H1 (cell line): ENCODE results near the gene ADA. TPM values are rescaled to one million over a fixed set of nuclear protein-coding genes. Genes with fewer than 3 reads are reported as not detected.

ENCODE experiments used
- BCL11A ChIP-seq, 2 experiments: IDR thresholded peaks; one replicate each; pipeline ENCODE4 v1.6.1; 2011; ENCODE audit warnings: low read depth in 2 of 2, low read length in 2 of 2, mild to moderate bottlenecking in 2 of 2
- BRCA1 ChIP-seq: IDR thresholded peaks from 2 replicates; pipeline ENCODE4 v1.6.1; 2012; ENCODE audit warnings: low read depth, low read length, improper control_type of control experiment
- CHD1 ChIP-seq: IDR thresholded peaks from 2 replicates; pipeline ENCODE4 v1.6.1; 2012; ENCODE audit warnings: low read depth, low read length, improper control_type of control experiment
- JUN ChIP-seq: IDR thresholded peaks from 2 replicates; pipeline ENCODE4 v1.6.1; 2011; ENCODE audit warnings: low read depth, mild to moderate bottlenecking, improper control_type of control experiment, low read length
- NANOG ChIP-seq: IDR thresholded peaks from 2 replicates; pipeline ENCODE4 v1.6.1; 2011; ENCODE audit warnings: low read length, low read depth, mild to moderate bottlenecking, inconsistent platforms; ENCODE audit not compliant: insufficient read depth, poor library complexity, severe bottlenecking
- POU5F1 ChIP-seq: IDR thresholded peaks from 2 replicates; pipeline ENCODE4 v1.6.1; 2011; ENCODE audit warnings: low read depth, mild to moderate bottlenecking, low read length, moderate library complexity
- polyA plus RNA-seq, 7 experiments: library from polyadenylated mRNA; depleted of rRNA in 3 of 7; stranded (reverse) in 5 of 7; unstranded in 2 of 7; fragments of >200 nt in 5 of 7; fragments of 200-250 nt in 2 of 7; gene quantifications; 1 replicate in 5 of 7; 2 replicates in 1 of 7; 4 replicates in 1 of 7; pipeline versions ENCODE4 v1.2.1 to v1.2.3, GENCODE V29; 2011 to 2013; ENCODE audit warnings: missing spikeins in 2 of 7, mixed read lengths in 2 of 7
- total RNA-seq: library from RNA; stranded (reverse); fragmentation: NEBNext Ultra II Directional; extraction: Animal tissue kit (Norgen Biotek cat#: 25700); gene quantifications from 2 replicates; pipeline ENCODE4 v1.2.1, GENCODE V29; 2021
- TF ChIP-seq, protein P1 (sequence below): fragments of 300-600 bp; sonication (generic); IDR thresholded peaks from 2 replicates; pipeline ENCODE4 v1.7.1; 2012; ENCODE audit warnings: low read length, moderate library complexity, mild to moderate bottlenecking, inconsistent platforms; ENCODE audit not compliant: insufficient replicate concordance

The ADA gene
- total and polyA plus RNA-seq, 2 of the 8 experiments (the other 6 are each of a cell fraction or from before 2014, with no cell fraction given): 19.9 to 32.8 TPM

DNA sequence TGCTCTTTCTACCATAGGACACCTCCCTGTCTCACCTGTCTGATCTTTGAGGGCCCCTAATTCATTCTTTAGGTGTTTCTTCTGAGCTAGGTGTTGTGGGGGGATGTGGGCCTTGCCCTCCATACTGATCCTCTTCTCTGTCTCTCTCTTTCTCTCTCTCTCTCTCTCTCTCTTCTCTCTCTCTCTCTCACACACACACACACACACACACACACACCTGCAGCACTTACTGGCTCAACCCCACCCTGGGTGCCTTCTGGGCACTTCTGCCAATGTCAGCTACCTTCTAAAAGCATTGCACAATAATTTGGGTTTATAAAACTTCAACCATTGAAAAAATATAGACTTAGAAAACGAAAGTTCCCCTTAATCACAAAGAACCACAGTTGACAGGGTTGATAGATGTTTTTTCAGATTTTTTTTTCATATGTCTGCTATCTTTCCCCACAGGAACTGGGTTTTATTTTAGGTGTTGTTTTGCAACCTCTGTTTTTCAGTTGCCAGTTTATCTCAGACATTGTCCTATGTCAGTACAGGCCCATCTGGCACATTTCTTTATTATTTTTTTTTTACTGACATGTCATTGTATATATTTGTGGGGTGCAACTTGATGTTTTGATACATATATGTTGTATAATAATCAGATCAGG, 41.1 kb downstream of the ADA start (continued):
- TF ChIP-seq, protein P1, sequence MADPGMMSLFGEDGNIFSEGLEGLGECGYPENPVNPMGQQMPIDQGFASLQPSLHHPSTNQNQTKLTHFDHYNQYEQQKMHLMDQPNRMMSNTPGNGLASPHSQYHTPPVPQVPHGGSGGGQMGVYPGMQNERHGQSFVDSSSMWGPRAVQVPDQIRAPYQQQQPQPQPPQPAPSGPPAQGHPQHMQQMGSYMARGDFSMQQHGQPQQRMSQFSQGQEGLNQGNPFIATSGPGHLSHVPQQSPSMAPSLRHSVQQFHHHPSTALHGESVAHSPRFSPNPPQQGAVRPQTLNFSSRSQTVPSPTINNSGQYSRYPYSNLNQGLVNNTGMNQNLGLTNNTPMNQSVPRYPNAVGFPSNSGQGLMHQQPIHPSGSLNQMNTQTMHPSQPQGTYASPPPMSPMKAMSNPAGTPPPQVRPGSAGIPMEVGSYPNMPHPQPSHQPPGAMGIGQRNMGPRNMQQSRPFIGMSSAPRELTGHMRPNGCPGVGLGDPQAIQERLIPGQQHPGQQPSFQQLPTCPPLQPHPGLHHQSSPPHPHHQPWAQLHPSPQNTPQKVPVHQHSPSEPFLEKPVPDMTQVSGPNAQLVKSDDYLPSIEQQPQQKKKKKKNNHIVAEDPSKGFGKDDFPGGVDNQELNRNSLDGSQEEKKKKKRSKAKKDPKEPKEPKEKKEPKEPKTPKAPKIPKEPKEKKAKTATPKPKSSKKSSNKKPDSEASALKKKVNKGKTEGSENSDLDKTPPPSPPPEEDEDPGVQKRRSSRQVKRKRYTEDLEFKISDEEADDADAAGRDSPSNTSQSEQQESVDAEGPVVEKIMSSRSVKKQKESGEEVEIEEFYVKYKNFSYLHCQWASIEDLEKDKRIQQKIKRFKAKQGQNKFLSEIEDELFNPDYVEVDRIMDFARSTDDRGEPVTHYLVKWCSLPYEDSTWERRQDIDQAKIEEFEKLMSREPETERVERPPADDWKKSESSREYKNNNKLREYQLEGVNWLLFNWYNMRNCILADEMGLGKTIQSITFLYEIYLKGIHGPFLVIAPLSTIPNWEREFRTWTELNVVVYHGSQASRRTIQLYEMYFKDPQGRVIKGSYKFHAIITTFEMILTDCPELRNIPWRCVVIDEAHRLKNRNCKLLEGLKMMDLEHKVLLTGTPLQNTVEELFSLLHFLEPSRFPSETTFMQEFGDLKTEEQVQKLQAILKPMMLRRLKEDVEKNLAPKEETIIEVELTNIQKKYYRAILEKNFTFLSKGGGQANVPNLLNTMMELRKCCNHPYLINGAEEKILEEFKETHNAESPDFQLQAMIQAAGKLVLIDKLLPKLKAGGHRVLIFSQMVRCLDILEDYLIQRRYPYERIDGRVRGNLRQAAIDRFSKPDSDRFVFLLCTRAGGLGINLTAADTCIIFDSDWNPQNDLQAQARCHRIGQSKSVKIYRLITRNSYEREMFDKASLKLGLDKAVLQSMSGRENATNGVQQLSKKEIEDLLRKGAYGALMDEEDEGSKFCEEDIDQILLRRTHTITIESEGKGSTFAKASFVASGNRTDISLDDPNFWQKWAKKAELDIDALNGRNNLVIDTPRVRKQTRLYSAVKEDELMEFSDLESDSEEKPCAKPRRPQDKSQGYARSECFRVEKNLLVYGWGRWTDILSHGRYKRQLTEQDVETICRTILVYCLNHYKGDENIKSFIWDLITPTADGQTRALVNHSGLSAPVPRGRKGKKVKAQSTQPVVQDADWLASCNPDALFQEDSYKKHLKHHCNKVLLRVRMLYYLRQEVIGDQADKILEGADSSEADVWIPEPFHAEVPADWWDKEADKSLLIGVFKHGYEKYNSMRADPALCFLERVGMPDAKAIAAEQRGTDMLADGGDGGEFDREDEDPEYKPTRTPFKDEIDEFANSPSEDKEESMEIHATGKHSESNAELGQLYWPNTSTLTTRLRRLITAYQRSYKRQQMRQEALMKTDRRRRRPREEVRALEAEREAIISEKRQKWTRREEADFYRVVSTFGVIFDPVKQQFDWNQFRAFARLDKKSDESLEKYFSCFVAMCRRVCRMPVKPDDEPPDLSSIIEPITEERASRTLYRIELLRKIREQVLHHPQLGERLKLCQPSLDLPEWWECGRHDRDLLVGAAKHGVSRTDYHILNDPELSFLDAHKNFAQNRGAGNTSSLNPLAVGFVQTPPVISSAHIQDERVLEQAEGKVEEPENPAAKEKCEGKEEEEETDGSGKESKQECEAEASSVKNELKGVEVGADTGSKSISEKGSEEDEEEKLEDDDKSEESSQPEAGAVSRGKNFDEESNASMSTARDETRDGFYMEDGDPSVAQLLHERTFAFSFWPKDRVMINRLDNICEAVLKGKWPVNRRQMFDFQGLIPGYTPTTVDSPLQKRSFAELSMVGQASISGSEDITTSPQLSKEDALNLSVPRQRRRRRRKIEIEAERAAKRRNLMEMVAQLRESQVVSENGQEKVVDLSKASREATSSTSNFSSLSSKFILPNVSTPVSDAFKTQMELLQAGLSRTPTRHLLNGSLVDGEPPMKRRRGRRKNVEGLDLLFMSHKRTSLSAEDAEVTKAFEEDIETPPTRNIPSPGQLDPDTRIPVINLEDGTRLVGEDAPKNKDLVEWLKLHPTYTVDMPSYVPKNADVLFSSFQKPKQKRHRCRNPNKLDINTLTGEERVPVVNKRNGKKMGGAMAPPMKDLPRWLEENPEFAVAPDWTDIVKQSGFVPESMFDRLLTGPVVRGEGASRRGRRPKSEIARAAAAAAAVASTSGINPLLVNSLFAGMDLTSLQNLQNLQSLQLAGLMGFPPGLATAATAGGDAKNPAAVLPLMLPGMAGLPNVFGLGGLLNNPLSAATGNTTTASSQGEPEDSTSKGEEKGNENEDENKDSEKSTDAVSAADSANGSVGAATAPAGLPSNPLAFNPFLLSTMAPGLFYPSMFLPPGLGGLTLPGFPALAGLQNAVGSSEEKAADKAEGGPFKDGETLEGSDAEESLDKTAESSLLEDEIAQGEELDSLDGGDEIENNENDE: no peak
- TF ChIP-seq BCL11A (IDR thresholded peaks at IDR 0.05; ENCODE audit: low read depth in 2 of 2, low read length in 2 of 2): no peak
- no peak for TF ChIP-seq JUN
- no peak for TF ChIP-seq BRCA1
- no peak for TF ChIP-seq NANOG
- TF ChIP-seq CHD1: no peak
- no peak for TF ChIP-seq POU5F1
- TF ChIP-seq, all 59 proteins: peak for 0
